DMS79 (cell line): ENCODE results near the gene GPR153.

Experiments used
- DNase-seq: peaks from one replicate; lab custom pipeline; 2025; lab: John Stamatoyannopoulos, UW

Gene GPR153

GRCh38 chr1:6248932-6249738 lies 11.8 kb downstream of the GPR153 start:
- no peak for DNase-seq

- no peak for DNase-seq
These were observed 12.6 kb downstream of the GPR153 start for GRCh38 chr1:6248161-6248776.

GRCh38 chr1:6247651-6248050 lies 13.2 kb downstream of the GPR153 start:
- no peak for DNase-seq

GRCh38 chr1:6246497-6247467 lies 14.1 kb downstream of the GPR153 start:
- peak; percentile 81 for DNase-seq

- peak; percentile 84 for DNase-seq
These were observed 14.9 kb downstream of the GPR153 start for GRCh38 chr1:6245869-6246496.

- peak; percentile 81 for DNase-seq
These were observed 15.6 kb downstream of the GPR153 start for GRCh38 chr1:6245086-6245868.

GRCh38 chr1:6244401-6245049 lies 16.4 kb downstream of the GPR153 start:
- peak; percentile 76 for DNase-seq

GRCh38 chr1:6243993-6244392 lies 16.9 kb downstream of the GPR153 start, which contains the start of gene HES3:
TSS of gene HES3 (plus strand) at chr1:6244179. CDS start at chr1:6244366, 187 bp downstream.
- no peak for DNase-seq

- DNase-seq: no peak
These were observed 17.7 kb downstream of the GPR153 start for GRCh38 chr1:6243053-6243834.

- DNase-seq: no peak
These were observed 18.8 kb downstream of the GPR153 start for GRCh38 chr1:6241887-6242740.

- DNase-seq: no peak
These were observed 19.6 kb downstream of the GPR153 start for GRCh38 chr1:6241107-6241886.

- peak; percentile 21 for DNase-seq
These were observed 20.7 kb downstream of the GPR153 start for GRCh38 chr1:6239950-6240768.

- DNase-seq: no peak
These were observed 21.6 kb downstream of the GPR153 start for GRCh38 chr1:6239213-6239752.

- DNase-seq: no peak
These were observed 23.8 kb downstream of the GPR153 start for GRCh38 chr1:6237093-6237492.

GRCh38 chr1:6235296-6235677 lies 25.6 kb downstream of the GPR153 start:
- no peak for DNase-seq

GRCh38 chr1:6234502-6235295 lies 26.2 kb downstream of the GPR153 start:
- DNase-seq: no peak
